GM21423 (cell line): ENCODE results near the gene SIGLEC15.
"Not testable (repeated sequence)": the region's sequence is repeated elsewhere in the genome, so short reads cannot be mapped to it uniquely, and the experiment has no call there.

ENCODE experiments used
- ATAC-seq: cut with Tn5 transposase; IDR thresholded peaks from one replicate; pipeline ENCODE4 v1.9.1; 2021; ENCODE audit warnings: mild to moderate bottlenecking, moderate library complexity; ENCODE audit not compliant: unreplicated experiment

SIGLEC15 gene

DNA sequence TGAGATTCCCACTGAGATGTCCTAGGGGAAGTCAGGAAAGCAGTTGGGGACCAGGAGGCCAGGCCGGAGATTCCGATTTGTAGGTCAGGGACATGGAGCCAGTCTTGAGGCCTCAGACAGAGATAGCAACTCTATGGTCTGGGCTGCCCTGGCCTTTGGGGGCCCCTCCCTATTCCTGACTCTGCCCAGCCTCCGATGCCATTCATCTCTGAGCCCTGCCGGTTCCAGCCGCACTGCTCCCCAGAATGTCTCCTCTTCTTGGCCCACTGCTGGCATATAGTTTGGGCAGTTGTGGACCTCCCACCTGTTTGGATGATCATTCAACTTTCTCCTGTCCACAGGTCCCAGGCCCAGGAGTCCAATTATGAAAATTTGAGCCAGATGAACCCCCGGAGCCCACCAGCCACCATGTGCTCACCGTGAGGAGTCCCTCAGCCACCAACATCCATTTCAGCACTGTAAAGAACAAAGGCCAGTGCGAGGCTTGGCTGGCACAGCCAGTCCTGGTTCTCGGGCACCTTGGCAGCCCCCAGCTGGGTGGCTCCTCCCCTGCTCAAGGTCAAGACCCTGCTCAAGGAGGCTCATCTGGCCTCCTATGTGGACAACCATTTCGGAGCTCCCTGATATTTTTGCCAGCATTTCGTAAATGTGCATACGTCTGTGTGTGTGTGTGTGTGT lies 16.4 kb downstream of the SIGLEC15 start:
- ATAC-seq = no peak

GRCh38 chr18:45843019-45843418 lies 17.5 kb downstream of the SIGLEC15 start:
- no peak for ATAC-seq

DNA sequence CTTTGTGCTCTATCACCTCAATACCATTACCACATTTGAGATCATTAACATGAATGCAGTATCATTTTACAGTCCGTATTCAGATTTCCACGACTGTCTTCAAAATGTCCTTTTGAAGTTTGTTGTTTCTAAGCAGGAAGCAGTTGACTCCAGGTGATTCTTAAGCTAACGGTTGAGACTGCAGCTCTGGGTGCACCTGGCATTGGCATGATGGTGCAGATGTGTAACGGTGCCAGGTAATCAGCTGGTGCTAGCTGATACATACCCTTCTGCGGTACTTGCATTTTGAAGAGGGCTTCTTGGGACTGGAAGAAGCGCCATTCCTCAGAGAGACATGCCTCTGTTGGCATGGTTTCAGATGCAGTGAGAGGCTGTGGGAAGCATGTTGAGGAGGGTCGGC lies 19.5 kb downstream of the SIGLEC15 start:
- no peak for ATAC-seq

GRCh38 chr18:45845410-45845809 lies 19.9 kb downstream of the SIGLEC15 start:
- ATAC-seq = no peak

- no peak for ATAC-seq
Observed at GRCh38 chr18:45847119-45847518, 21.6 kb downstream of the SIGLEC15 start.

DNA sequence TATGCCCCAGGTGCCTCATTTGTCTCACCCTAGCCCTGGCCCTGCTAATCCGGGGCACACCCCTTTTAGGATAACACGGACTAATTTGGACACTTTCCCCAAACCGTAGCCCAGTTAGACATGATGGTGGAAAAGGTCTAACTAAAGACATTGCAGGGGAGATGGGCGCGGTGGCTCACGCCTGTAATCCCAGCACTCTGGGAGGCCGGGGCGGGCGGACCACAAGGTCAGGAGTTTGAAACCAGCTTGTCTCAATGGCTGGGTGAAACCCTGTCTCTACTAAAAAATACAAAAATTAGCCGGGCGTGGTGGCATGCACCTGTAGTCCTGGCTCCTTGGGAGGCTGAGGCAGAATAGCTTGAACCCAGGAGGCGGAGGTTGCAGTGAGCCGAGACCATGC lies 23.2 kb downstream of the SIGLEC15 start:
- not testable (repeated sequence) for ATAC-seq

DNA sequence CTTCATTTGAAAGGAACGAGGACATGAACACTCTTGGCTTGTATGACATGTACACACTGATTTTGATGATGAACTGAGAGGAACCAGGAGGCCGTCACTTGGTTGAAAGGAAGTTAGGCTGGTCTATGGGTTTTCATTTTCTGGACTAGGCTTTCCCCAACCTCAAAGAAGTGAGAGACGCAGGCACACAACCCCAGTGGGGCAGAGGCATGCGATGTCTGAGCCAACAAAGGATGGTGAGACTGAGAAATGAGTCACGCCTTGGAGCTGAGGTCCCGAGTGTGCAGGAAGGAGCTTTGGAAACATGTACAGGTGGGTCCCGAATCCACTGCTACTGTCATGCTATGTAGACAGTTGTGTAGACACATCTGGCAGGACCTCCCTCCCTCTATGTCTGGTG lies 24.1 kb downstream of the SIGLEC15 start:
- peak; percentile 50 for ATAC-seq

DNA sequence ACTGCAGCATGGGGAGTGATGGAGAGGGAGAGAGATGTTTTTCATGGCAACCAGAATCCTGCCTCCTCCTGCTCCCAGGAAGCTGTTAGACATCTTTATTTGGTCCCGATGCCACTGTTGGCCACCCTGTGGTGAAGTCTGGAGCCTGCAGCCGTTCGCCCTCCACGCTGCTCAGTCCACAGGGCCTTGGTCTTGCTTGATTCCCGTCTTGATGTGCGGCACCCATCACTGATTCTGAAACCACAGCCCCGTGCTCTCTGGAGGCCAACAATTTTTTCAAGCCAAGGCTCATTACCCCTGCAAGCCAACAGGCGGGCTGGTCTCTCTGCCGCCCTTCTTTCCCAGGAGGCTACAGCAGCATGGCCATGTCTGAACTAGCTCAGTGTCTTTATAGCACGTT lies 24.5 kb downstream of the SIGLEC15 start:
- peak; percentile 68 for ATAC-seq

GRCh38 chr18:45851161-45851925 lies 25.9 kb downstream of the SIGLEC15 start:
- ATAC-seq = no peak

DNA sequence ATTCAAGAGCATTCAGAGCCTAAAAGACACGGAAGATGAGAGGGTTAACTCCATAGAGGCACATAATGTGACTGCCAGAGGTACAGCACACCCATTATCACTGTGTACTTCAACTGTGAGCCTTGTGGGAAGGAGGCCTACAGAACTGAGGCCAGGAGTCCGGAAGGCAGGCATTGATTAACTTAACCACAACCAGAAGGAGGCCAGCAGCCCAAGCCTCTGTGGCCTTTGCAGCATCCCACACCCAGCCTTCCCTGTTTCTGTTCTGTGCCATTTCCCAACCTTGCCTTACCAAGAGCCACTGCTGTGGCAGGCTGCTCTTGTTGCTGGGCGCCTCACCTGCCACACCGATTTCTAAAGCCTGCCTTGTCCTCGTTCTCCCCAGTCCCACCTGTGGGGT lies 27.2 kb downstream of the SIGLEC15 start:
- no peak for ATAC-seq

- no peak for ATAC-seq
Observed at GRCh38 chr18:45854036-45854586, 28.6 kb downstream of the SIGLEC15 start.

DNA sequence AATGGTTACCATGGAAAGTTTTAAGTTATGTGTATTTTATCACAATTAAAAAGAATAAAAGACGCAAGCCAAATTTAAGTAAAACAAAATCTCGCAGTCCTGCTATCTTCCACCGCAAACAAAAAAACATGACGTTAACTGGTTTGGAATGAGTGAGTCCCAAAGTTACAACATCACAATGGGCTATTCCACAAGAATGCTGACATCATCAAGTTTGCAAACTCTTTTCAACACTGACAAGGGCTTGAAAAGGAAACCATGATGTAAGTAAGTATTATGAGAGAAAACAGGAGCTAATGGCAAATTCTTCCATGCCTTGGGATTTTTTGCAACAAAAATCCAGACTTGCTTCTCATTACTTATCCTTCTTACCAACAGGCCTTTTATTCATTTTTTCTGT lies 31.1 kb downstream of the SIGLEC15 start:
- no peak for ATAC-seq

- no peak for ATAC-seq
Observed at GRCh38 chr18:45859334-45859733, 33.9 kb downstream of the SIGLEC15 start.

DNA sequence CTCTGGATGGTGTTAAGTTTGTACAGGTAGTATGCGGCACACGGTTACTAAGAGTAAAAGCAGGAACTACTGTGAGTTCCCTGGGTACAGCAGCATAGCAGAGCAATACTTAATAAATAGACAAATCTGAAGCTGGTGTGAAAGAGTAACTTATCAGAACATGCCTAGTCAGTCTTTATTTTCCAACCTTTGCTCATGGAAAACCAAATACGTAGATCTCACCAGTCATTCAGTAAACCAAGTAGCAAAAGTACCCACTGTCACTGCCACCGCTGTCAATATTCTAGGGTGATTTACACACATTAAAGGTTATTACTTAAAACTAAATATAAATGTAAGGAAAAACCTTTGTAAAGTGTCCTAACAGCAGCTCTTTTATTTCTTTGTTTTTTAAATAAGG lies 35.0 kb downstream of the SIGLEC15 start:
- no peak for ATAC-seq

- ATAC-seq = no peak
Observed at GRCh38 chr18:45860971-45861370, 35.5 kb downstream of the SIGLEC15 start.

GRCh38 chr18:45861926-45862325 lies 36.5 kb downstream of the SIGLEC15 start:
- no peak for ATAC-seq

DNA sequence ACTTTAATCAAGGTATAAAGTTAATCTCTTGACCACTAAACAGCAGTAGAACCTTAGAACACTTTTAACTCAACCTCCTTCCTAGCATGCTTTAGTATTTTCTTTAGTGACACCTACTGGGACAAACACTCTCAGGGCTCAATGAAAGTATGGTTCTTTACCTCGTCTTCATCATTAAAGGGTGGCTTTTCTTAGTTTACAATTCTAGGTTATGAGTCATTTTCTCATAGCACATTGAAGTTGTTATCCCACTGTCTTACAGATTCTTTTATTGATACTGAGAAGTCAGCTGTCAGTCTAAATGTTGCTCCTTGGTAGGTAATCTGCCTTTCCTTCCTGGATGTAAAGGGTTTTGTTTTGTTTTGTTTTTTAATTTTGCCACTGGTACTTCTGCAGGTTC lies 38.0 kb downstream of the SIGLEC15 start:
- ATAC-seq = no peak

DNA sequence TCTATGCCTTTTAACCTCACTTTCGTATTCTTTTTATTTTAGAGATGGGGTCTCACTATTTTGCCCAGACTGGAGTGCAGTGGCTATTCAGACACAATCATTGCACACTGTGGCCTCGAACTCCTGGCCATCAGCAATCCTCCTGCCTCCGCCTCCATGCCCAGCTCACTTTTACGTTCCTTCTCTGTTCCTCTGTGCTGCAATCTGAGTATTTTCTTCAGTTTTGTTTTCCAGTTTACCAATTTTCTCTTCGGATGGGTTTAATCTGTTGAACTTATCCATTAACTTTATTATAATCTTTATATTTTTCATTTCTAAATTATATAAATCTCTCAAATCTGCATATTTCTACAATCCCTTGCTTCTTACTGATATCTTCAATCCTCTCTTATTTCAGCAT lies 38.6 kb downstream of the SIGLEC15 start:
- ATAC-seq = no peak

DNA sequence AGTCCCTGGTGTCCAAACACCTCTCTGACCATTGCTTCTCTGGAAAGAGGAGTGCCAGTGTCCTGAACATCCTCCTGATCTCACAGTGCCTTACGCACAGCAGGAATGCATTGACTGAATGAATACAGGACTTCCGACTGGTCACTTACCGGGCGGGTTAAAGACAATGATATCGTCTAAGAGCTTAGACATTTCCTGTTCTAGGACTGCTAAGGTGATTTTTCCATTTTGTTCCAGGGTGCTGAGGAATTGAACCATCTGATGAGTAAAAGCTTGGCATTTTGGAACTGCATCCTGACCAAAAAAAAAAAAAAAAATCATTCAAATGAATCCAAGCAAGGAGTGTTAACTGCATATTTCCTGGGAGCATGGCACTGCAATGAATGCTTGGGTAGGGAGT lies 40.0 kb downstream of the SIGLEC15 start:
- ATAC-seq = no peak

DNA sequence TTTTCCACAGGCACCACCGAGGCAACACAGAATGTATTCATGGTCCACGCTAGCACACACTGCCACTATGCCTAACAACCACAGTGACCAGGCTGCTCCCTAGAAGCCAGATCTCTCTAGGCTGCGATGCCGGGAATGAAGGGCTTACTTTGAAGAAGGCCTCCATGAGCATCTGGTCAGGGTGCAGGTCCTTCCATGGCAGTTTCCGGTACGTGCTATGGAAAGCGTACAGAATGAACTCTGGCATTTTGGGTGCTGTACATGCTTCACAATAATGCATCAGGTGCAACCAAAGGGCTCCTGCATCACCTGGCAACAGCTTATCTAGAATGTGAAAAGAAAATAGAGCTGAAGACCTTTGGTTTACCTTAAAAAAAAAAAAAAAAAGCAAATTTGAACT lies 44.9 kb downstream of the SIGLEC15 start:
- ATAC-seq = no peak

- no peak for ATAC-seq
Observed at GRCh38 chr18:45871431-45872084, 46.1 kb downstream of the SIGLEC15 start.
